Esophagus squamous epithelium (tissue), 5 donors: ENCODE results near the gene PDCD1LG2. TPM values are rescaled to one million over a fixed set of nuclear protein-coding genes. Genes with fewer than 3 reads are reported as not detected.

Source experiments
- DNase-seq: peaks from one replicate; lab custom pipeline; 2025; lab: John Stamatoyannopoulos, UW
- H3K27ac ChIP-seq, 4 donors: fragments of 200-600 bp; sonication (generic); one replicate each; pipeline ENCODE4 v1.5.1; 2016 to 2019; ENCODE audit warnings: mild to moderate bottlenecking in 1 of 4
- H3K27me3 ChIP-seq, 4 donors: fragments of 200-600 bp; sonication (generic); 1 replicate in 3 of 4; 2 replicates in 1 of 4; pipeline versions ENCODE4 v1.5.1 to v1.6.0; 2017 to 2021; ENCODE audit warnings: antibody characterized with exemption in 1 of 4
- H3K36me3 ChIP-seq, 3 donors: fragments of 200-600 bp; sonication (generic); one replicate each; pipeline ENCODE4 v1.5.1; 2016 to 2019
- H3K4me1 ChIP-seq, 3 donors: fragments of 200-600 bp; sonication (generic); one replicate each; pipeline ENCODE4 v1.5.1; 2017 to 2019
- H3K4me3 ChIP-seq, 4 donors: fragments of 200-600 bp; sonication (generic); 1 replicate in 3 of 4; 2 replicates in 1 of 4; pipeline ENCODE4 v1.5.1; 2016 to 2019; ENCODE audit warnings: mild to moderate bottlenecking in 2 of 4, moderate library complexity in 1 of 4
- H3K9me3 ChIP-seq, 3 donors: fragments of 200-600 bp; sonication (generic); one replicate each; pipeline ENCODE4 v1.5.1; 2016 to 2019
- CTCF ChIP-seq, 6 experiments: fragments of 450-650 bp in 4 of 6; fragments of 200-600 bp in 2 of 6; sonication (generic) in 2 of 6; IDR thresholded peaks; one replicate each; pipeline ENCODE4 v1.5.1; 2016 to 2019; ENCODE audit warnings: antibody characterized with exemption in 6 of 6, mild to moderate bottlenecking in 4 of 6, moderate library complexity in 4 of 6
- POLR2A ChIP-seq, 4 donors: fragments of 450-650 bp; IDR thresholded peaks; one replicate each; pipeline ENCODE4 v1.6.1; 2017; ENCODE audit warnings: antibody characterized with exemption in 4 of 4, mild to moderate bottlenecking in 4 of 4, moderate library complexity in 3 of 4
- WGBS, 2 donors: methylation state at CpG; one replicate each; pipeline ENCODE4 v1.1.5; 2018; 5-methylcytosine and 5-hydroxymethylcytosine counted together
- intact Hi-C: fragments of 100-400 bp; cut with DNase I; formaldehyde crosslinking; loops from one replicate; pipeline ENCODE4 v1.15.0; 2022
- total RNA-seq, 4 donors: library from RNA; depleted of rRNA; stranded (reverse); fragments of >200 nt; gene quantifications; one replicate each; pipeline ENCODE4 v1.1.0, GENCODE V29; 2016
- donor health status: DM: yes; HTN: yes; CAD: no.

The PDCD1LG2 gene
- total RNA-seq, 4 donors from 2014 or later, result 0.23 to 3.6 (median 0.31) TPM

- 62 to 73% methylated on average over 6 of the region's 6 CpGs for whole genome bisulfite sequencing, 2 donors
- no peak overlapping the region for H3K27ac ChIP-seq
- H3K4me1 ChIP-seq, result peaks cover 0 to 33% (median 15%) of the 10 kb centered on the region in 3 donors
- intact Hi-C loops, result no loop called here
- H3K27me3 ChIP-seq, result no peaks in the 10 kb centered on the region
- no peaks in the 10 kb centered on the region for H3K9me3 ChIP-seq
- peak overlapping the region in 1 of 4 donors; percentile 59 for H3K4me3 ChIP-seq
- no peaks in the 10 kb centered on the region for H3K36me3 ChIP-seq
- no peak for DNase-seq
- no peak for TF ChIP-seq POLR2A (IDR thresholded peaks at IDR 0.05)
- TF ChIP-seq CTCF (IDR thresholded peaks at IDR 0.05), result peak in 1 of 6 experiments; percentile 10
Observed at GRCh38 chr9:5511935-5512580, 1.7 kb downstream of the PDCD1LG2 start.

- TF ChIP-seq POLR2A (IDR thresholded peaks at IDR 0.05) (no peak), CTCF (IDR thresholded peaks at IDR 0.05) (no peak)
- intact Hi-C loops, result no loop called here
- Histone ChIP-seq H3K36me3 (no peaks in the 10 kb centered on the region), H3K4me3 (no peak overlapping the region), H3K9me3 (no peaks in the 10 kb centered on the region), H3K27me3 (no peaks in the 10 kb centered on the region), H3K27ac (no peak overlapping the region), H3K4me1 (peaks cover 0 to 41% (median 15%) of the 10 kb centered on the region in 3 donors)
- 81 to 85% methylated on average over 2 of the region's 2 CpGs for WGBS, 2 donors
- DNase-seq, result no peak
Observed at GRCh38 chr9:5512658-5513452, 2.5 kb downstream of the PDCD1LG2 start.

GRCh38 chr9:5513966-5514616, 3.8 kb downstream of the PDCD1LG2 start:
- intact Hi-C loops, result no loop called here
- TF ChIP-seq POLR2A (IDR thresholded peaks at IDR 0.05), result no peak

GRCh38 chr9:5514617-5515260, 4.4 kb downstream of the PDCD1LG2 start:
- Histone ChIP-seq H3K36me3 (no peaks in the 10 kb centered on the region), H3K4me1 (peaks cover 0 to 48% (median 18%) of the 10 kb centered on the region in 3 donors), H3K4me3 (no peak overlapping the region), H3K27ac (no peak overlapping the region), H3K9me3 (no peaks in the 10 kb centered on the region), H3K27me3 (no peaks in the 10 kb centered on the region)
- TF ChIP-seq POLR2A (IDR thresholded peaks at IDR 0.05) (no peak), CTCF (IDR thresholded peaks at IDR 0.05) (no peak)
- no peak for DNase-seq
- intact Hi-C loops, result no loop called here
- 83 to 88% methylated on average over 6 of the region's 6 CpGs for WGBS, 2 donors

More at GRCh38 chr9:5513966-5514616, 3.8 kb downstream of the PDCD1LG2 start:
- Histone ChIP-seq H3K27me3 (no peaks in the 10 kb centered on the region), H3K4me1 (peaks cover 0 to 52% (median 20%) of the 10 kb centered on the region in 3 donors), H3K9me3 (no peaks in the 10 kb centered on the region), H3K27ac (no peak overlapping the region), H3K36me3 (no peaks in the 10 kb centered on the region), H3K4me3 (no peak overlapping the region)
- no peak for DNase-seq
- WGBS, 2 donors, result 85 to 90% methylated on average over 2 of the region's 2 CpGs

GRCh38 chr9:5515261-5515650, 4.9 kb downstream of the PDCD1LG2 start:
- Histone ChIP-seq H3K27ac (no peak overlapping the region), H3K9me3 (no peaks in the 10 kb centered on the region), H3K36me3 (no peaks in the 10 kb centered on the region), H3K4me1 (peaks cover 0 to 42% (median 14%) of the 10 kb centered on the region in 3 donors), H3K27me3 (no peaks in the 10 kb centered on the region), H3K4me3 (no peak overlapping the region)
- intact Hi-C loops, result no loop called here
- 80 to 85% methylated on average over 4 of the region's 4 CpGs for WGBS, 2 donors
- TF ChIP-seq POLR2A (IDR thresholded peaks at IDR 0.05) (no peak), CTCF (IDR thresholded peaks at IDR 0.05) (no peak)
- no peak for DNase-seq
